HG02571 (cell line): ENCODE data around the gene ARHGAP18.

Experiments
- ATAC-seq: cut with Tn5 transposase; IDR thresholded peaks from one replicate; pipeline ENCODE4 v1.9.1; 2021; ENCODE audit warnings: mild to moderate bottlenecking, moderate library complexity; ENCODE audit not compliant: unreplicated experiment

Gene ARHGAP18

DNA sequence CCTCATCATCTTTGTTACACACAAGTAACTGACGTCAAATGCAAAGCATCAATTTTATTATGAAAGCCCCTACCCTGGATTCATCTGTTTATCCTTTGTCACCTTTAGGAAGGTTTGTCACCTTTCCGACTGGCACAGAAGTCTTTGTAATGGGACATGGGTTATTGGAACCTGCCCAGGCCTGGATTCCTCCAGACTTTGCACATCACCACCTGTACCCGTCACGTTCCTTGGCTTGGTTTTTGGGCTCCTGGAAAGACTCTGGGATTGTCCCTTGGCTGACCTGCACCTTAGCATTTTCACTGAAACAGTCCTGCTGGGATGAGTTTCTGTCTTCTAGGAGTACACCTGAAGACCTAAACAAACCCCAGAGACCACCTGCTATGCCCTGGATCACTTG is 15.4 kb upstream of the ARHGAP18 start:
- ATAC-seq = no peak

DNA sequence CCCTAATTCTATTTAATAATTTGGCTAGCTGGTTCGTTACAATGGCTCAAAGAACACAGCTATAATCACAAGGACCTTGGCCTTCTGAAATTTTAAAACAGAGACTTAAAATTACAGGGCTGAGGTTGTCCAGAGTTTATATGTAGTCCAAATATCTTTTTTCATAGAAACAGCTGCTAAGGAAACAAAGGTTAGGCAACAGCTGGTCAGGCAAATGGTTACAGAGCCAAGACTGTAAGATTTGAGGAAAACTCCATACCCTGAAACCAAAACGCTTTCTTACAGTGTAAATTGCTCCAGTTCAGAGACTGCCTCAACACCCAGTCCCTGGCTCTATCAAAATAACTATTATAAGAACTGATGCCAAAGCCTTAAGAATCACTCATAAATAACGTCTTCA is 9.7 kb upstream of the ARHGAP18 start:
- no peak for ATAC-seq

DNA sequence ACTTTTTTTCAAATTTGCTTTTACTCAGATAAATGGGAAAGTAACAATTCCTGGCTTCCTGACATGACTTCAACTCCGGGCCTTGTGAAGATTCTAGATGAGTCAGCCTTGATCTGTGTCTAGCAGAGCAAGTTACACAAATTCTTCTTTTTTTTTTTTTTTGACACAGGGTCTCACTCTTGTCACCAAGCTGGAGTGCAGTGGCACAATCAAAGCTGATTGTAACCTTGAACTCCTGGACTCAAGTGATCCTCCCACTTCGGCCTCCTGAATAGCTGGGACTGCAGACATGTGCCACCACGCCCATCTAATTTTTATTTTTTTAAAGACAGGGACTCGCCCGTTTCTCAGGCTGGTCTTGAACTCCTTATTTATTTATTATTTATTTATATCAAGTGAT is 7.3 kb upstream of the ARHGAP18 start:
- ATAC-seq = no peak

DNA sequence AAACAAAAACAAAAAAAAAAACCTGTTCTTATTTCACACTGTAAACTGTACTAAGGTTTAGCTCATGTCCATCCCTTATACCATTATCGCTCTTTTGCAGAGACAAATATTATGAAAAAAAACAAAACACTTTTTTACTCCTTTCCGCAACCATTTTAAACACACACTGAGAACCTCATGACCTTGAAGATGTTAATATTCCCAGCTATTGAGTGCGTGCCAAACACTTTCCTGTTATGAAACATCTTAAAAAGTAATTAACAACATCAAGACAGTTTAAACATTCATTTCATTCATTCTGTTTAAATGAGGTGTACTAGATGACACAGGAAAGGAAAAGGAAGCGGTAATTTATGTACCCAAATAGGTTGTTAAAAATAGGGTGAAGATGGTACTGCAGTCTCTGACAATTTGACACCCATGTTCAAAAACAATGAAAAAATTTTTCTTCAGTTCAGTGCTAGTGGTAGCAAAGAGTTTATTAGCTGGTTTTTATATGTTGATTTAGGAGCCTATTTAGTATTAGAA is 3.9 kb upstream of the ARHGAP18 start:
- no peak for ATAC-seq

DNA sequence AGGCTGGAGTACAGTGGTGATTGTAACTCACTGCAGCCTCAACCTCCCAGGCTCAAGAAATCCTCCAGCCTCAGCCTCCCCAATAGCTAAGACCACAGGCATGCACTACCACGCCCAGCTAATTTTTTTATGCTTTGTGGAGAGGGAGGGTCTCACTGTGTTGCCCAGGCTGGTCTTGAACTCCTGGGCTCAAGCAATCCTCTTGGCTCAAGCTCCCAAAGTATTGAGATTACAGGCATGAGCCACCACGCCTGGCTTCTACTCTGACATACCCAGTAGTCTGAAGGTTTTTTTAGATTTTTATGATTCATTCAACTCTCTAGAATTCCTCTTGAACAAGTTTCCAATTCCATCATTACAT is 1.3 kb upstream of the ARHGAP18 start:
- ATAC-seq = no peak

DNA sequence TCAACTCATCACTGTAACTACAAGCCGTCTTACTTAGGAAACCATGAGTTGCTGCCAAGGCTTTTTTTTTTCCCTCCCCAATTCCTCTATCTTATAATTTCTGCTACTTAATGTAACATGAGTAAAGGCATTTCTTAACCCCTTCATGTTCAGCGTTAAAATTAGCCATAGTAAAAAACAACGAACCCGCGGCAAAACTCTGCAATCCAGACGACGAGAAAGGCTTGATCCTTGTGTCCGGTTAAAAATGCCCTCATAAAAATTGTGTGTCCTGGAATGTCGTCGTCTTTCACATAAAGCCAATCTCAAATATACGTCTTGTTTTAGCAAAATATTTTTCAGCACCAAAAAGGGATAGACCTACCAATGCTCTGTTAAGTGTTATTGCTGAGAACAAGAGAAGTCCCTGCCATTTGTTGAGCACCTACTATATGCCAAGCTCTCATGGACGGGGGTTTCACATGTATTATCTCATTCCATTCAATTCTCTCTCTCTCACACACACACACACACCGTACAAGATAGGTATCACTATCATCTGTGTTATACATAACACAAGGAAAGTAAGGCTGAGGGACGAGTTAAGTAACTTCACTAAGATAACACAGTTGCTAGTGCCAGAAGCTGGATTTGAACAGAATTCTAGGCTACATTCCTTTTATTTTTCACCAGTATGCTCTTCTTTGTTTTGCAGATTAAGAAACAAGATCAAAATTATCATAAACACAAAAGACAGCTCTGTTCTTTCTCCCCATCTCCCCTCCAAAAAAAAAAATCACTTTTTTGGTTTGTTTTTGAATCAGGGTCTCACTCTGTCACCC is 683 bp upstream of the ARHGAP18 start:
- ATAC-seq = no peak

DNA sequence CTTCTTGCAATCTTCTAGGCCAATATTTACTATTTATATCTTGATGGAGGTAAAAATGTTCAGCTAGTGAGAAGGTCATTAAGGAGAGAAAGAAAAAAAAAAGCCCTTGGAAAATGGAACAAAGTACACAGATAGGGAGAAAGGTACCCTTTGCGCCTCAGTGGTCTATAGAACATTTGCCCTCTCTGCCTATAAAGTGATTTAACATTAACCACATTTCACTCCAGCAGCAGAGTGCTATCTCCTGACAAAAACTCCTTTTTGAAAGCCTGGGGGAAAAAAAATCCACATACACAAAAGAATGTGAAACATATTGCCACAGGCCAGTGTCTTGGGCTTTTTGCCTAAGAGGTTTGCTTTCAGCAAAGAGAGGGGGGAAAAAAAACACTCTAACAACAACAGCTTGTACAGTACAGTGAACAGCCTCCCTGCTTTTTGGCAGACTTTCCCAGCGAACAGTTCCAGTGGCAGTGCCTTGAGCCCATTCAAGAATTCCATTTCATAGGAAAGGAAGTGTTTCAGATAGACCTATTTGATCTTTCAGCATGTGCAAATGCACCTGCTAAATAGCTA is 695 bp downstream of the ARHGAP18 start:
- ATAC-seq = peak; percentile 21

DNA sequence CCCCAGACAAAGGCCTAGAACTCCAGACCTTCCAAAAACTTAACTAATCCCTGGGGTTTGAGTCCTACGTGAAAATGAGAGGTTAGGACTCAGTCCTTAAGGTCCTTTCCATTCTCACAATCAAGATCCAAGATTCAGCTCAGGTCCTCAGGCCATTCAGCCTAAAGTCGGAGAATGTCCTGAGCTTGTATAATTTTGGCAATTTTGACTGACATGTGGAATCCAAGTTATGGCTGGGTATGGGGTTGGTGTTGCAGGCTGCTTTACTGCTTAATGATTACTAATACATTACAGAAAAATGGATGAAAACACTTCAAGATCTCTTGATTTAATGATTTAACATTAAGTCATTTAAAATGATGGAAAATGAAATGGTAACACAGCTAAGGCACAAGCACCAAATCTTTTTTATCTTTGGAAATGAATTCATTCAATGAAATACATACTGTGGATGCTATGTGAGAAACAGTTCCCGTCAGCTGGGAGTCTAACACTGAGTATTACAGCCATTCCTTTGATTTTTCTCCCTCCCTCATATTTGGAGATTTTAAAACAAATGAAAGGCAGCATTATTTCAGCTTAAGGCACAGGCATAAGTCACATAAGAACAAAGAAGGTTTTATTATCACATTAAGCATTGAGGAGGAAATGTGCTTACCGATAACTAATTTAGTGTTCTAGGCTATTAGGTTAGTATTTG is 1.3 kb downstream of the ARHGAP18 start:
- ATAC-seq = no peak

DNA sequence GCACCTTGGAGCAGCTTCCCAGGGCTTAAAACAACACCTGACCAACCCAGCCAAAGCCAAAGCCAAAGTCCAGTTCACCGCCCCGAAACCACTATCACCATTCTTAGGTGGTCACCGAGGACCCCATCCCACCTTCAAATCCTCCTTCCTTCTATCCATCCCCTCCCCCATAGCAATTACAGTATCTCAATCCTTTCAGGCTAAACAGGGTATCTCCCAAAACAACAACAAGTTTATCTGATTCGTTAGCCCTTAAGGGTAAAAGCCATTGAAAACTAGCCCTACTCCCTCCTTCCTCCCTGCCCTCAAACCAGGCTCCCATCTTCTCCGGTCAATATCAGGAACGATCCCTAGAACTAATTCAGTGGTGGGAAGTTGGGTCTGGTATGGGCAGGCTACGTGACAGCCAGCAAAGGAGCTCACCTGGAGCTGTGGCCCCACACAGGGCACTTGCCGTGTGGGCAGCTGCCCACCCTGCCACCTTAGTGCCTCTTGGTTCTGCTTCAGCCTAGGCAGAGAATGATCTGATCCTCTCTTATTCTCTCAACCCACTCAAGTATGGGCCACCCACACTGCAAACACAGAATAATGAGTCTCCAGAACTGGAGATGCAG is 2.0 kb downstream of the ARHGAP18 start:
- ATAC-seq = no peak

DNA sequence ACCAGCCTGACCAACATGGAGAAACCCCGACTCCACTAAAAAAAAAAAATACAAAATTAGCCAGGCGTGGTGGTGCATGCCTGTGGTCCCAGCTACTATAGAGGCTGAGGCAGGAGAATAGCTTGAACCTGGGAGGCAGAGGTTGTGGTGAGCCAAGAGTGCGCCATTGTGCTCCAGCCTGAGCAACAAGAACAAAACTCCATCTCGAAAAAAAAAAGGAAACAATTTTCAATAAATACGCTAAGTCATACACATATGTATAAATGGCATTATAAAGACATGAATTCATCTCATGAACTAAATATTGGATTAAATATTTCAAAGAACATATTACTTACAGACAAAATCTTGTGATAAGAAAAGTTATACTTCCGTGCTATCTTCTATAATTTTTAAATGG is 2.9 kb downstream of the ARHGAP18 start:
- ATAC-seq = no peak

DNA sequence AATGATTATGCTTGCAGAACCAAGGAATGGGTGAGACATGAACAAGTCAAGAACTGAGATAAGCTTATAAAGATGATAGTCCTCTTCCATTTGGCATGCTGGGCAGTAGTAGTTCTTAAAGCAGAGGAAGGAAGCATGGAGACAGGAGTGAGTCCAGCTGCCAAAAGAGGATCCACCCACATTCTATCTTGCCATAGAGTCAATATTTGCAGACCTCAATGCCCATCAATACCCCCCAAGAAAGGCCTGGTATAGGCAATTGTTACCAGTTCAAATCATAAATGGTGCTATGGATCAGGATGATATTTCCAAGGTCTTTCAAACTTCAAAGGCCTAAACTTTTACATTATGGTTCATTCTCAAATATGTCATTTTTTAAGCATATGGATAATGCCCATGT is 4.8 kb downstream of the ARHGAP18 start:
- ATAC-seq = no peak

DNA sequence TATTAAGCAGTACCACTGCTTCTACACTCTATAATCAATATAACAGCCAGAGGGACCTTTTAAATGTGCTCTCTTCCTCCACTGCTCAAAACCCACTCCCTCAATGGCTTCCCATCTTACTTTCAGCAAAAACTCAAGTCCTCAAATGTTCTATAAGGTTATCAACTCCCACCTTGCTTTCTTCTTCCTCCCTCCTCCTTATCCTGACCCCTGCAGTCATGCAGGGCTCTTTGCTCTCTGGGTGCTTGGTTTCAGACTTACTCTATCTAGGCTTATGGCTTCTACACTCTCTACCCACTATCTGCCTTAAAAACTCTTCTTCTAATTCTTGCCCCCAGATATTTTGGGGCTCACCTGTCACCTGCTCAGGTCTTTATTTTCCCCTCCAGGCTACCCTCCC is 5.3 kb downstream of the ARHGAP18 start:
- ATAC-seq = no peak

DNA sequence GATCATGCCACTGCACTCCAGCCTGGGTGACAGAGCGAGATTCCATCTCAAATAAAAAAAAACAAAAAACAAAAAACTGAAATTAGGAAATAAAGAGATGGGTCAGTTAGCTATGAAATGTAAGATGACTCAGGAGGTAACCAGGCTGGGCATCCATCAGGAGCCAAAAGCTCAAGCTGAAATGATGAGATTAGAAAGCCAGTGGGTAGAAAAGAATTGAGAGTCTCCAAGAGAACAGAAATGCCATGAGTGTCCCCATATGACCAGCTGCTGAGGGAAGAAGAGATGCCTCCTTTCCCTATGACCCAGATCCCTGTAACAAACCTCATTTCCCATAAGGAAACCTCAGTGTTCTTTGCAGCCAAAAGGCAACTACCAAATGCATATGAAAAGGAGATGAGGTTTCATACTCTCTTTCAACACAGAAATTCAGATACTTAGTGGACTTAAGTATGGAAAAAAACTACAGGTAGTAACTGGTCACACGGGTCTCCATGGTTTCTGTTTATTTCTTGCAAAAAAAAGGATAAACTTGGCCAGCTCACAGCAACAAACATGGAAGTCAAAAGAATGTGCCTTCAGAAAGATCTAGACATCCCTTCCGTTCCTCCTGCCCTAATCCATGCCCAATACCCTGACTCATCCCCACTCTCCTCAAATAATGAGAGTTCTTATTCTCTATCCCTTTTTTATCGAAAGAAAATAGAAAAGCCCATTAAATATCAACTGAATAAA is 8.1 kb downstream of the ARHGAP18 start:
- ATAC-seq = no peak

DNA sequence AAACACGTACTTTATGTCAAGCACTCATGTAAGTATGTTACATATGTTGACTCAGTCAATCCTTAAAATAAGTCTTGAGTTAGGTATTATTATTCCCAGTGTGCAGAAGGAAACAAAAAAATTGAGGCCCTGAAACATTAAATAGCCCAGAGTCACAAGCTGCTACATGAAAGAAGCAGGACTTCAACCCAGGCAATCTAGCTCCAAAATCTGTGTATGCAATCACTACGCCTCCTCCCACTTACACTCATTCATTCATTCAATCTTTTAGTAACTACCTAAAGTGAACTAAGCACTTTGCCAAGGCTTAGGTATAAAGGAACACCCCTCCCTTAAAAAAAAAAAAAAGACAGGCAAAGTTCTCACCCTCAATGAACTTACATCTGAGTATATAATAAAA is 9.3 kb downstream of the ARHGAP18 start:
- ATAC-seq = no peak

DNA sequence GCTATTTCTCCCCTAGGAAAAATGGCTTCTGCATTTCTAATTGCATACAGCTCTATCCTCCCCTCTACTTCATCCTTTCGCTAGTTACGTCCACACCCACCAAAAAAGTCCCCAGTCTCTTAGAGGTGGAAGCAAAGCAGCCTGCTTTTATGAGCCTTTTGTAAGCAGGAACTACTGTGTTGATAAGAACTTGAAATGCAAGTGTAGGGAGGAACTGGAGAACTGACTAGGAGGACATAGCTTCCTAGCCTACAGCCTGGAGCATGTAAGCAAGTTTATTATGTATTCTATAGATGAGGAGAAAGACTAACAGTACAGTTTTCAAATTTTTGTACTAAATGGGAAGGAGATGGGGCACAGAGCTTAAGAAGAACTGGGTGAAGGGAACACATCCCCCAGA is 10.3 kb downstream of the ARHGAP18 start:
- no peak for ATAC-seq

DNA sequence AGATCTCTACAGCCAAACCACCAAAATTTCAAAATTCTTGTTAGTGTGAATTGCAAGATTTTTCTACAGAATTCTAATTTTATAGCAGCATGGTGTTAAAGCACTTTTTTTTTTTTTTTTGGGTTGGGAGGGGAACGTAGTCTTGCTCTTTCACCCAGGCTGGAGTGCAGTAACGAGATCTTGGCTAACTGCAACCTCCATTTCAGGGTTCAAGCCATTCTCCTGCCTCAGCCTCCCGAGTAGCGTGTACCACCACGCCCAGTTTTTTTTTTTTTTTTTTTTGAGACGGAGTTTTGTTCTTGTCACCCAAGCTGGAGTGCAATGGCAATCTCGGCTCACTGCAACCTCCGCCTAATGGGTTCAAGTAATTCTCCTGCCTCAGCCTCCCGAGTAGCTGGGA is 11.5 kb downstream of the ARHGAP18 start:
- no peak for ATAC-seq

DNA sequence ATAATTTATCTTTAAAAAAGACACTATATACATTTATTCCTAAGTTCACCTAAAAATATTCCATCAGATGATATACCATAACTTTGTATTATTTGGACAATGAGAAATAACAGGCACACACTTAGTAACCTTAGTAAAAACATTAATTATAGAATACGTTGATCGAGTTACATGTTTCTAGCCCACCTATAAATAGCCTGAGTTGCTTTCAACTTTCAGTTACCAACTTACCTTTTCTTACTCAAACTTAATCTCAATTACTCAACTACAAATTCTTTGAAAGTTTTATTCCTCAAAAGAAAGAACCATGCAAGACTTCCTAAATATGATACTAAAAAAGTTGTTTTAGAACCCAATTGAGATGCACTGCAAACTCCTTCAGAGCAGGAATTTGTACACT is 12.2 kb downstream of the ARHGAP18 start:
- no peak for ATAC-seq

DNA sequence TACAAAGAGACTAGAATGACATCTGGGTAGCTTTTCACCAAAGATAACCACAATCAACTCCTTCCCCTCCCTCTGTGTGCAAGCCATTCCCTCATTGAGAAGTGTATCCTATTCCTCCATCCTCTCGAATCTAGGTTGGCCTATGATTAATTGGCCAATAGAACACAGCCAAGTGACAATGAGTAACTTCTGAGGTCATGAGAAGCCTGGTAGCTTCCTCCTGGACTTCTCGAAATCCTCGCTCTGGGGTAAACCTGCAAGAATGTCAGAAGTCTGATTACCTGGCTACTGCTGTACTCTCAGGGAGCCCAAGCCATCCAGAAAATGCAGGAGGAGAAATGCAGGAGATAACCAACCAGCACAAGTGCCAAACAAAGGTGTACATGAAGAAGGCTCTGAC is 13.1 kb downstream of the ARHGAP18 start:
- ATAC-seq = no peak

DNA sequence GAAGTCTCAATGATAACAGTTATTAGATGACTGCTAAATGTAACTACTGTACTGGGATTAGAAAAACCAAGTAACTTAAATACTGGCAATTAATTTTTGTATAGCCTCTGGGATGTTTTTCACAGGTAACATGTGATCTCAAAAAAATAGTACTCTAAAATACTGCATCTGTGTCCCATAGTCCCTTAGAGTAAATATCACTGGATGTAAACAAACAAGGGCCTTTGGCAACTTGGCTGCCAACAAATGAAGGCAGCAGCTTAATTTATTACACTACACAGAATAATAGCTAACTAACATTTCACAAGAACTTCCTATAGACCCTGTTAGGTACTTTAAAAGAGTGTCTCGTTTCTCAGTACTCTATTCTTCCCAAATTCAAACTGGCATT is 14.0 kb downstream of the ARHGAP18 start:
- peak; percentile 2 for ATAC-seq

DNA sequence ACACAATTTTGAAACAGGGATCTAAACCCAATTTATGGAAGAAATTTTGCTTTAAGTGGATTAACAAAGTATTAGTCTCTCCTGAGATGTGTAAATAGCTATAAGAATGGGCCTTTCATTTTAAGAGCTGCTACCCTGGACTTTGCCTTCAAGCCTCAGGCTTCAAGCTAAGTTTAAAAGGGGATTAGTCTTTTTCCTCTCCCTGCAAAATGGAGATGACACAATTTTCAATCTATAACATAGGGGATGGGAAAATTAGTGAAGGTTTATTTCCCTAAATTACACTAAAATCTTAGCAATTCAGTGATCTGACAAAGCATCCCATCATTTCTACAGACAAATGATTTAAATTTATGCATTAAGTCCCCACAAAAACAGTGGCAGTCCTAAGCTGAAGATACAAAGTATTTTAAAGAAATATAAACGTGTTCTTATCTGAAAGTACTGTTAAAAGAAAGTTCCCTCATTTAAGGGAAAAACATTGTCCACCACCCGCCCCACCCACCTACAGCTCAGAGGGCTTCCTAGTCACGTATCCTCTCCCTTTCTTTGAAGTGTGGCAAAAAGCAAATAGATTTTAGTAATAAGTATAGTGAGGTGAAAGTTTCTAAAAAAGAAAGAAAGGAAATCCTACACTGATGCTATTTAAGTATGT is 14.5 kb downstream of the ARHGAP18 start:
- ATAC-seq = peak; percentile 77
